ENCODE measurements around the gene PDE4D.

Gene PDE4D

GRCh38 chr5:59746241-59746765, 147.2 kb downstream of the PDE4D start:
- no peak for DNase-seq (ENCODE audit: low read depth in 2 of 3, low spot score in 2 of 3)

GRCh38 chr5:59745415-59745863, 148.1 kb downstream of the PDE4D start:
- DNase-seq (ENCODE audit: low read depth in 2 of 3, low spot score in 2 of 3), result no peak

GRCh38 chr5:59744531-59744992, 149.0 kb downstream of the PDE4D start:
- no peak for DNase-seq (ENCODE audit: low read depth in 2 of 3, low spot score in 2 of 3)

- DNase-seq (ENCODE audit: low read depth in 2 of 3, low spot score in 2 of 3), result no peak
Observed at GRCh38 chr5:59741599-59741998, 151.9 kb downstream of the PDE4D start.

- no peak for DNase-seq (ENCODE audit: low read depth in 2 of 3, low spot score in 2 of 3)
Observed at GRCh38 chr5:59738024-59738423, 155.5 kb downstream of the PDE4D start.

- DNase-seq (ENCODE audit: low read depth in 2 of 3, low spot score in 2 of 3), result no peak
Observed at GRCh38 chr5:59732806-59733205, 160.7 kb downstream of the PDE4D start.

- no peak for DNase-seq (ENCODE audit: low read depth in 2 of 3, low spot score in 2 of 3)
Observed at GRCh38 chr5:59732301-59732700, 161.2 kb downstream of the PDE4D start.

GRCh38 chr5:59731809-59732208, 161.7 kb downstream of the PDE4D start:
- DNase-seq (ENCODE audit: low read depth in 2 of 3, low spot score in 2 of 3), result no peak

- DNase-seq (ENCODE audit: low read depth in 2 of 3, low spot score in 2 of 3), result no peak
Observed at GRCh38 chr5:59729820-59730219, 163.7 kb downstream of the PDE4D start.

- no peak for DNase-seq (ENCODE audit: low read depth in 2 of 3, low spot score in 2 of 3)
Observed at GRCh38 chr5:59729357-59729756, 164.2 kb downstream of the PDE4D start.

- no peak for DNase-seq (ENCODE audit: low read depth in 2 of 3, low spot score in 2 of 3)
Observed at GRCh38 chr5:59728356-59728755, 165.2 kb downstream of the PDE4D start.

- DNase-seq (ENCODE audit: low read depth in 2 of 3, low spot score in 2 of 3), result no peak
Observed at GRCh38 chr5:59727186-59727585, 166.3 kb downstream of the PDE4D start.

GRCh38 chr5:59725392-59725767, 168.1 kb downstream of the PDE4D start:
- no peak for DNase-seq (ENCODE audit: low read depth in 2 of 3, low spot score in 2 of 3)

- no peak for DNase-seq (ENCODE audit: low read depth in 2 of 3, low spot score in 2 of 3)
Observed at GRCh38 chr5:59724482-59725391, 168.8 kb downstream of the PDE4D start.

- no peak for DNase-seq (ENCODE audit: low read depth in 2 of 3, low spot score in 2 of 3)
Observed at GRCh38 chr5:59722874-59723273, 170.7 kb downstream of the PDE4D start.

GRCh38 chr5:59721741-59722140, 171.8 kb downstream of the PDE4D start:
- no peak for DNase-seq (ENCODE audit: low read depth in 2 of 3, low spot score in 2 of 3)

- no peak for DNase-seq (ENCODE audit: low read depth in 2 of 3, low spot score in 2 of 3)
Observed at GRCh38 chr5:59720063-59720462, 173.5 kb downstream of the PDE4D start.

GRCh38 chr5:59716966-59717500, 176.5 kb downstream of the PDE4D start:
- DNase-seq (ENCODE audit: low read depth in 2 of 3, low spot score in 2 of 3), result no peak

- no peak for DNase-seq (ENCODE audit: low read depth in 2 of 3, low spot score in 2 of 3)
Observed at GRCh38 chr5:59716029-59716428, 177.5 kb downstream of the PDE4D start.

GRCh38 chr5:59715228-59715627, 178.3 kb downstream of the PDE4D start:
- DNase-seq (ENCODE audit: low read depth in 2 of 3, low spot score in 2 of 3), result no peak

GRCh38 chr5:59713498-59713844, 180.1 kb downstream of the PDE4D start:
- DNase-seq (ENCODE audit: low read depth in 2 of 3, low spot score in 2 of 3), result no peak

- DNase-seq (ENCODE audit: low read depth in 2 of 3, low spot score in 2 of 3), result no peak
Observed at GRCh38 chr5:59712836-59713497, 180.6 kb downstream of the PDE4D start.
